ENCODE measurements around the gene CUL1.
A peak's percentile ranks its signal among the peaks of the same experiment; 100 is the strongest.
"Not testable (repeated sequence)": the region's sequence is repeated elsewhere in the genome, so short reads cannot be mapped to it uniquely, and the experiment has no call there.

Gene CUL1

GRCh38 chr7:148698007-148698396 lies 701 bp upstream of the CUL1 start:
- DNase-seq: peak; percentile 25

- peak; percentile 60 for DNase-seq
These were observed 500 bp downstream of the CUL1 start for GRCh38 chr7:148699024-148699781.

GRCh38 chr7:148699782-148700629 lies 1.3 kb downstream of the CUL1 start:
- no peak for DNase-seq

- DNase-seq: no peak
These were observed 2.0 kb downstream of the CUL1 start for GRCh38 chr7:148700661-148701064.

GRCh38 chr7:148701414-148701813 lies 2.7 kb downstream of the CUL1 start:
- DNase-seq: no peak

GRCh38 chr7:148702876-148703670 lies 4.4 kb downstream of the CUL1 start:
- no peak for DNase-seq

GRCh38 chr7:148703671-148703962 lies 4.9 kb downstream of the CUL1 start:
- not testable (repeated sequence) for DNase-seq

GRCh38 chr7:148704189-148704588 lies 5.5 kb downstream of the CUL1 start:
- no peak for DNase-seq

- no peak for DNase-seq
These were observed 6.3 kb downstream of the CUL1 start for GRCh38 chr7:148704970-148705369.

GRCh38 chr7:148706368-148706767 lies 7.7 kb downstream of the CUL1 start:
- DNase-seq: no peak

GRCh38 chr7:148708026-148708885 lies 9.6 kb downstream of the CUL1 start:
- no peak for DNase-seq

- DNase-seq: no peak
These were observed 10.3 kb downstream of the CUL1 start for GRCh38 chr7:148709014-148709413.

- not testable (repeated sequence) for DNase-seq
These were observed 11.7 kb downstream of the CUL1 start for GRCh38 chr7:148710426-148710825.

- DNase-seq: no peak
These were observed 12.7 kb downstream of the CUL1 start for GRCh38 chr7:148711191-148712102.

GRCh38 chr7:148712678-148713329 lies 14.1 kb downstream of the CUL1 start:
- DNase-seq: no peak

- no peak for DNase-seq
These were observed 15.8 kb downstream of the CUL1 start for GRCh38 chr7:148714498-148714897.

- no peak for DNase-seq
These were observed 16.3 kb downstream of the CUL1 start for GRCh38 chr7:148715027-148715426.

- no peak for DNase-seq
These were observed 18.6 kb downstream of the CUL1 start for GRCh38 chr7:148717266-148717793.

GRCh38 chr7:148718431-148718830 lies 19.7 kb downstream of the CUL1 start:
- no peak for DNase-seq

- DNase-seq: no peak
These were observed 21.1 kb downstream of the CUL1 start for GRCh38 chr7:148719753-148720152.

GRCh38 chr7:148720472-148720871 lies 21.8 kb downstream of the CUL1 start:
- DNase-seq: no peak
